Measurements from ENCODE around the gene CREG1.
"Not testable (repeated sequence)": the region's sequence is repeated elsewhere in the genome, so short reads cannot be mapped to it uniquely, and the experiment has no call there.

CREG1 gene

GRCh38 chr1:167553136-167554027, at the start of gene CREG1:
CREG1 (minus strand) TSS chr1:167553762.
- DNase-seq (ENCODE audit: low read depth in 2 of 2, low spot score in 1 of 2): peak; percentile 67 to 76

GRCh38 chr1:167602840-167603239, 49.3 kb upstream of the CREG1 start:
- DNase-seq (ENCODE audit: low read depth in 2 of 2, low spot score in 1 of 2): no peak

- DNase-seq (ENCODE audit: low read depth in 2 of 2, low spot score in 1 of 2): no peak
These were observed 48.2 kb upstream of the CREG1 start for GRCh38 chr1:167601442-167602383.

- DNase-seq (ENCODE audit: low read depth in 2 of 2, low spot score in 1 of 2): no peak
These were observed 46.5 kb upstream of the CREG1 start for GRCh38 chr1:167599957-167600581.

GRCh38 chr1:167594822-167595221, 41.3 kb upstream of the CREG1 start:
- DNase-seq (ENCODE audit: low read depth in 2 of 2, low spot score in 1 of 2): no peak

- no peak for DNase-seq (ENCODE audit: low read depth in 2 of 2, low spot score in 1 of 2)
These were observed 40.3 kb upstream of the CREG1 start for GRCh38 chr1:167593860-167594259.

GRCh38 chr1:167592475-167592874, 38.9 kb upstream of the CREG1 start:
- DNase-seq (ENCODE audit: low read depth in 2 of 2, low spot score in 1 of 2): no peak

GRCh38 chr1:167588361-167588760, 34.8 kb upstream of the CREG1 start:
- no peak for DNase-seq (ENCODE audit: low read depth in 2 of 2, low spot score in 1 of 2)

GRCh38 chr1:167587872-167588271, 34.3 kb upstream of the CREG1 start:
- DNase-seq (ENCODE audit: low read depth in 2 of 2, low spot score in 1 of 2): no peak

GRCh38 chr1:167587342-167587741, 33.8 kb upstream of the CREG1 start:
- DNase-seq (ENCODE audit: low read depth in 2 of 2, low spot score in 1 of 2): no peak

GRCh38 chr1:167584581-167584980, 31.0 kb upstream of the CREG1 start:
- DNase-seq (ENCODE audit: low read depth in 2 of 2, low spot score in 1 of 2): no peak

GRCh38 chr1:167582722-167583121, 29.2 kb upstream of the CREG1 start:
- DNase-seq (ENCODE audit: low read depth in 2 of 2, low spot score in 1 of 2): no peak

- DNase-seq (ENCODE audit: low read depth in 2 of 2, low spot score in 1 of 2): no peak
These were observed 28.5 kb upstream of the CREG1 start for GRCh38 chr1:167582064-167582463.

- no peak for DNase-seq (ENCODE audit: low read depth in 2 of 2, low spot score in 1 of 2)
These were observed 26.4 kb upstream of the CREG1 start for GRCh38 chr1:167579986-167580385.

GRCh38 chr1:167578939-167579521, 25.5 kb upstream of the CREG1 start:
- no peak for DNase-seq (ENCODE audit: low read depth in 2 of 2, low spot score in 1 of 2)

- no peak for DNase-seq (ENCODE audit: low read depth in 2 of 2, low spot score in 1 of 2)
These were observed 22.1 kb upstream of the CREG1 start for GRCh38 chr1:167575649-167576048.

GRCh38 chr1:167573035-167573434, 19.5 kb upstream of the CREG1 start:
- no peak for DNase-seq (ENCODE audit: low read depth in 2 of 2, low spot score in 1 of 2)

GRCh38 chr1:167570712-167571111, 17.1 kb upstream of the CREG1 start:
- DNase-seq (ENCODE audit: low read depth in 2 of 2, low spot score in 1 of 2): not testable (repeated sequence)

GRCh38 chr1:167567663-167568062, 14.1 kb upstream of the CREG1 start:
- DNase-seq (ENCODE audit: low read depth in 2 of 2, low spot score in 1 of 2): no peak

- no peak for DNase-seq (ENCODE audit: low read depth in 2 of 2, low spot score in 1 of 2)
These were observed 13.2 kb upstream of the CREG1 start for GRCh38 chr1:167566766-167567165.

GRCh38 chr1:167565922-167566321, 12.4 kb upstream of the CREG1 start:
- DNase-seq (ENCODE audit: low read depth in 2 of 2, low spot score in 1 of 2): no peak
